HepG2 (cell line): ENCODE data around the gene CUL2. TPM values are rescaled to one million over a fixed set of nuclear protein-coding genes. Genes with fewer than 3 reads are reported as not detected.

ENCODE experiments used
- CCDC6 ChIP-seq: sonication (generic); formaldehyde crosslinking; IDR thresholded peaks from 2 replicates; pipeline ENCODE4 v1.8.1; 2022; ENCODE audit warnings: mild to moderate bottlenecking, missing genetic modification reagents, moderate library complexity
- CEBPZ ChIP-seq: IDR thresholded peaks from 2 replicates; pipeline ENCODE4 v1.6.1; 2012; ENCODE audit warnings: low read length, improper control_type of control experiment
- CREB1 ChIP-seq, 2 experiments: fragments of 450-650 bp in 1 of 2; IDR thresholded peaks; 2 replicates each; pipeline ENCODE4 v1.6.1; 2016 to 2017; ENCODE audit warnings: control low read depth in 1 of 2, mild to moderate bottlenecking in 1 of 2, missing compliant biosample characterization in 1 of 2, missing genetic modification characterization in 1 of 2
- FOSL1 ChIP-seq: sonication (generic); formaldehyde crosslinking; IDR thresholded peaks from 2 replicates; pipeline ENCODE4 v1.9.0; 2021; ENCODE audit warnings: missing genetic modification reagents, borderline replicate concordance
- HNRNPLL ChIP-seq: fragments of 200-400 bp; formaldehyde crosslinking; IDR thresholded peaks from 2 replicates; pipeline ENCODE4 v1.6.1; 2017; ENCODE audit warnings: mild to moderate bottlenecking, low read depth, low read length; ENCODE audit not compliant: poor library complexity, severe bottlenecking
- KDM6A ChIP-seq: IDR thresholded peaks from 2 replicates; pipeline ENCODE4 v1.6.1; 2016; ENCODE audit warnings: low read depth
- LCORL ChIP-seq, 2 experiments: fragments of 450-650 bp in 1 of 2; sonication (generic) in 1 of 2; formaldehyde crosslinking in 1 of 2; IDR thresholded peaks; 2 replicates each; pipeline versions ENCODE4 v1.5.0 to v1.6.1; 2017 to 2020; ENCODE audit warnings: antibody characterized with exemption in 1 of 2, missing genetic modification reagents in 1 of 2
- MXD4 ChIP-seq: IDR thresholded peaks from 2 replicates; pipeline ENCODE4 v1.6.1; 2016; ENCODE audit warnings: mild to moderate bottlenecking, missing biosample characterization, missing genetic modification reagents
- REPIN1 ChIP-seq: sonication (generic); formaldehyde crosslinking; IDR thresholded peaks from 2 replicates; pipeline ENCODE4 v1.8.0; 2022; ENCODE audit warnings: missing genetic modification reagents, low read depth, mild to moderate bottlenecking, borderline replicate concordance
- REST ChIP-seq, 2 experiments: IDR thresholded peaks; 2 replicates each; pipeline ENCODE4 v1.6.1; 2011 to 2012; ENCODE audit warnings: low read length in 2 of 2, borderline replicate concordance in 1 of 2, low read depth in 1 of 2, mild to moderate bottlenecking in 1 of 2, moderate library complexity in 1 of 2
- SETDB1 ChIP-seq: sonication (generic); formaldehyde crosslinking; IDR thresholded peaks from 2 replicates; pipeline ENCODE4 v1.5.1; 2020; ENCODE audit warnings: missing genetic modification reagents, mild to moderate bottlenecking, borderline replicate concordance
- SRSF1 ChIP-seq: fragments of 200-400 bp; formaldehyde crosslinking; optimal IDR thresholded peaks from 2 replicates; pipeline ENCODE3; 2017; ENCODE audit warnings: mild to moderate bottlenecking, low read depth, low read length, moderate library complexity
- TMF1 ChIP-seq: sonication (generic); formaldehyde crosslinking; IDR thresholded peaks from 2 replicates; pipeline ENCODE4 v1.8.1; 2022; ENCODE audit warnings: low read depth, missing genetic modification reagents
- ZC3H13 ChIP-seq: sonication (generic); formaldehyde crosslinking; IDR thresholded peaks from 2 replicates; pipeline ENCODE4 v1.8.1; 2023; ENCODE audit warnings: mild to moderate bottlenecking, missing genetic modification reagents, moderate library complexity
- ZNF180 ChIP-seq: sonication (generic); formaldehyde crosslinking; IDR thresholded peaks from 2 replicates; pipeline ENCODE4 v1.4.0; 2020; ENCODE audit warnings: low read depth, missing genetic modification reagents, borderline replicate concordance
- ZNF354B ChIP-seq: sonication (generic); formaldehyde crosslinking; IDR thresholded peaks from 2 replicates; pipeline ENCODE4 v1.8.0; 2022; ENCODE audit warnings: mild to moderate bottlenecking, missing genetic modification reagents
- ZNF589 ChIP-seq: sonication (generic); formaldehyde crosslinking; conservative IDR thresholded peaks from 2 replicates; pipeline ENCODE4 v1.8.0; 2022; ENCODE audit warnings: mild to moderate bottlenecking, moderate library complexity, missing genetic modification reagents
- ZSCAN12 ChIP-seq: sonication (generic); formaldehyde crosslinking; IDR thresholded peaks from 2 replicates; pipeline ENCODE4 v1.9.0; 2021; ENCODE audit warnings: mild to moderate bottlenecking, missing genetic modification reagents
- ZSCAN29 ChIP-seq: sonication (generic); formaldehyde crosslinking; conservative IDR thresholded peaks from 2 replicates; pipeline ENCODE4 v1.4.0; 2020; ENCODE audit warnings: mild to moderate bottlenecking, missing genetic modification reagents
- polyA plus RNA-seq, 8 experiments: library from polyadenylated mRNA; depleted of rRNA in 3 of 8; stranded (reverse) in 7 of 8; unstranded in 1 of 8; fragments of >200 nt; fragmentation: Illumina TruSeq in 4 of 8; extraction: Trizol in 4 of 8; gene quantifications; 2 replicates each; pipeline versions ENCODE4 v1.2.1 to v1.2.3, GENCODE V29; 2011 to 2016; ENCODE audit warnings: low read depth in 4 of 8, missing spikeins in 1 of 8, mixed read lengths in 1 of 8; ENCODE audit not compliant: insufficient read depth in 1 of 8
- total RNA-seq, 5 experiments: library from RNA; depleted of rRNA; stranded (reverse); fragments of >200 nt; fragmentation: Illumina TruSeq; extraction: Trizol; gene quantifications; 2 replicates each; pipeline ENCODE4 v1.2.3, GENCODE V29; 2016; ENCODE audit warnings: low read depth in 1 of 5
- TF ChIP-seq, protein P1 (sequence below): sonication (generic); formaldehyde crosslinking; IDR thresholded peaks from 2 replicates; pipeline ENCODE4 v1.4.0; 2020; ENCODE audit warnings: mild to moderate bottlenecking, missing genetic modification reagents, borderline replicate concordance

CUL2 gene
- total and polyA plus RNA-seq, 2 of the 13 experiments (the other 11 are each of a cell fraction or from before 2014, with no cell fraction given), result 9.6 to 33.1 TPM

DNA sequence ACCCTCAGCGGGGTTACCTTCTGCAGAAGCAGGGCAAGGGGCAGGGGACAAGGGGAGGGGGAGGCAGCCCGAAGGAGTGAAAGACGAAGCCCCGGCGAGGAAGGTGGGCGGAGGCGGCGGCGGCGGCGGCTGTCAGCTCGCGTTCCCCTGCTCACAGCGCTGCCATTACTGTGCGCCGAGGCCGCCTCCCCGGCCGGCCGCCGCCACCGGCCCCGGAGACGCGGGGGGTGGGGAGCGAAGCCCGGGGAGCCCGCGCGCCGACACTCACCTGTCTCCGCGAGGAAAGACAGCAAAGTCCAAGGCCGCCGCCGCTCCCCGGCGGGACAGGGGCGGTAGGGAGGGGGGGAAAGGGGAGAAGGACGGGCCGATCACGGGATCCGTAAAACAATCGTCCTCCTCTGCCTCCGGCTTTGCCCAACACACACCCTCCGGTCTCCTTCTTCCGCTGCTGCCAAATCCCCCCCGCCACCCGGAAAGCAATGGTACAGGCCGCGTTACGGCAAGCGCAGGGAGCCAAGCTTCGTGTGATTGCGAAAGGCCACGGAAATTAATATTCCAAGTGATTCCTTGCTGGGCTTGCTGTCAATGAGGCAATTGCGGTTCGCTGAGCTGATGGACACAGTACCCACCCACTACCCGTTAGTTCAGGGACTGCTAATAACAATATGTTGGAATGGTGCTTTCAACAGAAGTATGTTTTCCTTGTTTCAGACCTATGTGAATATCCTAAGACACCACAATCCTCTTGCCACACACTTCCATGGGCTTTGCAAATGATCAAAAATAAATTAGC is at the start of gene CUL2 (continued):
- no peak for TF ChIP-seq FOSL1 (CRISPR knock-in tag)
- TF ChIP-seq HNRNPLL, result peak; percentile 48
- no peak for TF ChIP-seq SRSF1
- no peak; the same call in 1 of the 2 replicates for TF ChIP-seq CCDC6 (CRISPR knock-in tag)
- no peak for TF ChIP-seq ZSCAN12 (CRISPR knock-in tag)
- TF ChIP-seq REPIN1 (CRISPR knock-in tag), result peak; percentile 68; the same call in 1 of the 2 replicates
- TF ChIP-seq LCORL (IDR thresholded peaks at IDR 0.05), result no peak
- no peak for TF ChIP-seq LCORL (CRISPR knock-in tag; IDR thresholded peaks at IDR 0.05)
- TF ChIP-seq, protein P1, sequence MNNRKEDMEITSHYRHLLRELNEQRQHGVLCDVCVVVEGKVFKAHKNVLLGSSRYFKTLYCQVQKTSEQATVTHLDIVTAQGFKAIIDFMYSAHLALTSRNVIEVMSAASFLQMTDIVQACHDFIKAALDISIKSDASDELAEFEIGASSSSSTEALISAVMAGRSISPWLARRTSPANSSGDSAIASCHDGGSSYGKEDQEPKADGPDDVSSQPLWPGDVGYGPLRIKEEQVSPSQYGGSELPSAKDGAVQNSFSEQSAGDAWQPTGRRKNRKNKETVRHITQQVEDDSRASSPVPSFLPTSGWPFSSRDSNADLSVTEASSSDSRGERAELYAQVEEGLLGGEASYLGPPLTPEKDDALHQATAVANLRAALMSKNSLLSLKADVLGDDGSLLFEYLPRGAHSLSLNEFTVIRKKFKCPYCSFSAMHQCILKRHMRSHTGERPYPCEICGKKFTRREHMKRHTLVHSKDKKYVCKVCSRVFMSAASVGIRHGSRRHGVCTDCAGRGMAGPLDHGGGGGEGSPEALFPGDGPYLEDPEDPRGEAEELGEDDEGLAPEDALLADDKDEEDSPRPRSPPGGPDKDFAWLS (CRISPR knock-in tag), result no peak
- TF ChIP-seq ZNF180 (CRISPR knock-in tag), result no peak
- no peak for TF ChIP-seq TMF1 (CRISPR knock-in tag)
- TF ChIP-seq MXD4 (CRISPR knock-in tag), result 0 out of 2 replicates have a peak, but pooled peaks have one; percentile 51
- TF ChIP-seq KDM6A, result no peak
- TF ChIP-seq SETDB1, result no peak
- TF ChIP-seq ZC3H13, result 0 out of 2 replicates have a peak, but pooled peaks have one; percentile 10
- peak in 1 of 2 experiments; percentile 8; a peak in 1 of 4 replicates for TF ChIP-seq REST (IDR thresholded peaks at IDR 0.05; ENCODE audit: borderline replicate concordance in 1 of 2, low read depth in 1 of 2, low read length in 2 of 2)
- no peak for TF ChIP-seq ZSCAN29 (CRISPR knock-in tag)
- no peak for TF ChIP-seq ZNF589
- no peak for TF ChIP-seq CEBPZ
- no peak for TF ChIP-seq CREB1 (IDR thresholded peaks at IDR 0.05)
- no peak for TF ChIP-seq CREB1 (CRISPR knock-in tag; IDR thresholded peaks at IDR 0.05)
- TF ChIP-seq ZNF354B (CRISPR knock-in tag), result no peak
